HepG2 (cell line): ENCODE data around the gene CKB. TPM values are rescaled to one million over a fixed set of nuclear protein-coding genes. Genes with fewer than 3 reads are reported as not detected.
"Not testable (repeated sequence)": the region's sequence is repeated elsewhere in the genome, so short reads cannot be mapped to it uniquely, and the experiment has no call there.

Experiments
- ARID4A ChIP-seq: sonication (generic); formaldehyde crosslinking; IDR thresholded peaks from 2 replicates; pipeline ENCODE4 v1.5.0; 2020; ENCODE audit warnings: mild to moderate bottlenecking, missing genetic modification reagents, borderline replicate concordance
- ARNTL ChIP-seq: sonication (generic); formaldehyde crosslinking; IDR thresholded peaks from 2 replicates; pipeline ENCODE4 v1.4.0; 2020; ENCODE audit warnings: mild to moderate bottlenecking, missing genetic modification reagents
- CSRNP1 ChIP-seq: sonication (generic); formaldehyde crosslinking; IDR thresholded peaks from 2 replicates; pipeline ENCODE4 v1.8.1; 2023; ENCODE audit warnings: mild to moderate bottlenecking, missing genetic modification reagents
- DMAP1 ChIP-seq: IDR thresholded peaks from 2 replicates; pipeline ENCODE4 v1.6.1; 2016
- ERF ChIP-seq: IDR thresholded peaks from 2 replicates; pipeline ENCODE4 v1.6.1; 2018; ENCODE audit warnings: missing biosample characterization, missing genetic modification reagents
- FOXC1 ChIP-seq: sonication (generic); formaldehyde crosslinking; IDR thresholded peaks from 2 replicates; pipeline ENCODE4 v1.8.0; 2022; ENCODE audit warnings: mild to moderate bottlenecking, missing genetic modification reagents, borderline replicate concordance
- HNRNPL ChIP-seq: fragments of 200-400 bp; formaldehyde crosslinking; IDR thresholded peaks from 2 replicates; pipeline ENCODE4 v1.6.1; 2017; ENCODE audit warnings: mild to moderate bottlenecking, low read depth, low read length
- IKZF4 ChIP-seq: sonication (generic); formaldehyde crosslinking; IDR thresholded peaks from 2 replicates; pipeline ENCODE4 v1.5.1; 2020; ENCODE audit warnings: borderline replicate concordance, mild to moderate bottlenecking, low read depth, missing genetic modification reagents; ENCODE audit errors: not compliant biosample characterization
- KAT7 ChIP-seq: IDR thresholded peaks from 2 replicates; pipeline ENCODE4 v1.6.1; 2018; ENCODE audit warnings: borderline replicate concordance, missing compliant biosample characterization
- MED1 ChIP-seq: sonication (generic); formaldehyde crosslinking; IDR thresholded peaks from 2 replicates; pipeline ENCODE4 v1.4.0; 2020; ENCODE audit warnings: missing genetic modification reagents
- PHF20 ChIP-seq: sonication (generic); formaldehyde crosslinking; IDR thresholded peaks from 2 replicates; pipeline ENCODE4 v1.5.0; 2020; ENCODE audit warnings: mild to moderate bottlenecking, missing genetic modification reagents
- POLR2A ChIP-seq, 2 experiments: IDR thresholded peaks; 2 replicates each; pipeline ENCODE4 v1.6.1; 2011; ENCODE audit warnings: low read depth in 2 of 2, low read length in 2 of 2, mild to moderate bottlenecking in 1 of 2, moderate library complexity in 1 of 2; ENCODE audit not compliant: insufficient read depth in 1 of 2
- POLR2G ChIP-seq: fragments of 200-400 bp; formaldehyde crosslinking; IDR thresholded peaks from 2 replicates; pipeline ENCODE4 v1.6.1; 2018; ENCODE audit warnings: mild to moderate bottlenecking, low read depth, low read length, moderate library complexity
- SIN3A ChIP-seq: IDR thresholded peaks from 2 replicates; pipeline ENCODE4 v1.6.1; 2011; ENCODE audit warnings: low read depth, mild to moderate bottlenecking, control low read depth, low read length, borderline replicate concordance
- ZBTB42 ChIP-seq: sonication (generic); formaldehyde crosslinking; IDR thresholded peaks from 2 replicates; pipeline ENCODE4 v1.5.0; 2020; ENCODE audit warnings: mild to moderate bottlenecking, missing genetic modification reagents
- ZHX2 ChIP-seq, 2 experiments: sonication (generic) in 1 of 2; formaldehyde crosslinking in 1 of 2; IDR thresholded peaks; 2 replicates each; pipeline versions ENCODE4 v1.6.1 to v1.9.0; 2014 to 2022; ENCODE audit warnings: antibody characterized with exemption in 1 of 2, borderline replicate concordance in 1 of 2, inconsistent platforms in 1 of 2, low read depth in 1 of 2, missing genetic modification reagents in 1 of 2
- polyA plus RNA-seq, 8 experiments: library from polyadenylated mRNA; depleted of rRNA in 3 of 8; stranded (reverse) in 7 of 8; unstranded in 1 of 8; fragments of >200 nt; fragmentation: Illumina TruSeq in 4 of 8; extraction: Trizol in 4 of 8; gene quantifications; 2 replicates each; pipeline versions ENCODE4 v1.2.1 to v1.2.3, GENCODE V29; 2011 to 2016; ENCODE audit warnings: low read depth in 4 of 8, missing spikeins in 1 of 8, mixed read lengths in 1 of 8; ENCODE audit not compliant: insufficient read depth in 1 of 8
- total RNA-seq, 5 experiments: library from RNA; depleted of rRNA; stranded (reverse); fragments of >200 nt; fragmentation: Illumina TruSeq; extraction: Trizol; gene quantifications; 2 replicates each; pipeline ENCODE4 v1.2.3, GENCODE V29; 2016; ENCODE audit warnings: low read depth in 1 of 5

CKB gene
- total and polyA plus RNA-seq, 2 of the 13 experiments (the other 11 are each of a cell fraction or from before 2014, with no cell fraction given): 82.3 to 217 TPM

- peak; percentile 53; the same call in 1 of the 2 replicates for TF ChIP-seq ARID4A
- not testable (repeated sequence) for TF ChIP-seq ZHX2 (IDR thresholded peaks at IDR 0.05; ENCODE audit: low read depth)
- 0 out of 2 replicates have a peak, but pooled peaks have one; percentile 57 for TF ChIP-seq ZHX2 (CRISPR knock-in tag; IDR thresholded peaks at IDR 0.05; ENCODE audit: borderline replicate concordance)
- TF ChIP-seq CSRNP1: 0 out of 2 replicates have a peak, but pooled peaks have one; percentile 47
- TF ChIP-seq ERF (CRISPR knock-in tag): peak; percentile 31; the same call in 1 of the 2 replicates
- TF ChIP-seq POLR2G: peak; percentile 57; the same call in 1 of the 2 replicates
- peak; percentile 58 for TF ChIP-seq IKZF4 (CRISPR knock-in tag)
- TF ChIP-seq ZBTB42 (CRISPR knock-in tag): peak; percentile 54; the same call in 1 of the 2 replicates
- peak; percentile 69; the same call in 1 of the 2 replicates for TF ChIP-seq ARNTL (CRISPR knock-in tag)
- peak; percentile 61; the same call in 1 of the 2 replicates for TF ChIP-seq DMAP1 (CRISPR knock-in tag)
- peak; percentile 75 for TF ChIP-seq MED1 (CRISPR knock-in tag)
- 0 out of 2 replicates have a peak, but pooled peaks have one; percentile 10 for TF ChIP-seq SIN3A
- TF ChIP-seq FOXC1 (CRISPR knock-in tag): peak; percentile 65; the same call in 1 of the 2 replicates
- 0 out of 2 replicates have a peak, but pooled peaks have one; percentile 8 for TF ChIP-seq PHF20 (CRISPR knock-in tag)
- TF ChIP-seq POLR2A (IDR thresholded peaks at IDR 0.05; ENCODE audit: insufficient read depth in 1 of 2, low read depth in 2 of 2, low read length in 2 of 2): peak; percentile 58 to 76; a peak in 3 of 4 replicates
- TF ChIP-seq HNRNPL: 0 out of 2 replicates have a peak, but pooled peaks have one; percentile 4
- peak; percentile 53; the same call in 1 of the 2 replicates for TF ChIP-seq KAT7
These were observed 3.0 kb upstream of the CKB start (continued) for GRCh38 chr14:103525430-103526246.
